Measurements from ENCODE around the gene C12orf42. TPM values are rescaled to one million over a fixed set of nuclear protein-coding genes. Genes with fewer than 3 reads are reported as not detected.
A peak's percentile ranks its signal among the peaks of the same experiment; 100 is the strongest.

The C12orf42 gene
- total and polyA plus RNA-seq, 2 donors = 0.94 to 1.6 TPM

DNA sequence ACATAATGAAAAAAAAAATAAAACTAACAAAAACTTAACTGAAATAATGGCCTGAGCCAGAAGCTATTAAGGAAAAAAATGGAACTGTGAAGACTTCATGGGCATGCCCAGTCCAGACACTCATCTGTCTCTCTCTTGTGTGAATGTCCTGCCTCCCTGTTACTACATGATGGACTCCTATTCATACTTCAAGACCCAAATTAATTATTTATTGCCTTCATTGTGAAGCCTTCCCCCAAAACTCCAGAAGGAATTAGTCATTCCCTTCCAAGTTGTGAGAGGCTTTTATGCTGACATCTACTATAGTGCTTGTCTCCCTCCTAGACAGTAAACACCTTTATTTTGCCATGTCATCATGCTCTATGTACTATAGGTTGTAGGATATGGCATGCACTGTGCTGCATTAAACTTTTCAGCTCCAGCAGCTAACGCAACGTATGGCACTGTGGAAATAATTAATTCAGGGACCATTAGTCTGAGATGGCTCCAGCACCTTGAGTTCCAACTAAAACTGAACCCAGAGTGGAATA is 25.0 kb upstream of the C12orf42 start:
- no peaks in the 10 kb centered on the region for H3K36me3 ChIP-seq (ENCODE audit: control insufficient read depth in 2 of 2, insufficient read depth in 2 of 2, low read length in 1 of 2)
- H3K4me1 ChIP-seq (ENCODE audit: control insufficient read depth in 2 of 2, insufficient read depth in 2 of 2, low read length in 2 of 2) = no peaks in the 10 kb centered on the region
- no peak overlapping the region for H3K27ac ChIP-seq (ENCODE audit: low read depth in 1 of 2, low read length in 1 of 2)
- no peak for DNase-seq (ENCODE audit: low read depth in 6 of 9, low spot score in 9 of 9)
- no peaks in the 10 kb centered on the region for H3K9me3 ChIP-seq (ENCODE audit: control insufficient read depth in 2 of 2, insufficient read depth in 1 of 2, low read length in 1 of 2)
- H3K4me3 ChIP-seq (ENCODE audit: low read length in 2 of 2) = no peak overlapping the region
- H3K27me3 ChIP-seq (ENCODE audit: control insufficient read depth in 2 of 2, insufficient read depth in 1 of 2, low read length in 1 of 2) = no peaks in the 10 kb centered on the region
- 96% methylated on average over 2 of the region's 2 CpGs for WGBS

- H3K4me1 ChIP-seq (ENCODE audit: control insufficient read depth in 2 of 2, insufficient read depth in 2 of 2, low read length in 2 of 2) = no peaks in the 10 kb centered on the region
- H3K27me3 ChIP-seq (ENCODE audit: control insufficient read depth in 2 of 2, insufficient read depth in 1 of 2, low read length in 1 of 2) = no peaks in the 10 kb centered on the region
- 88% methylated on average over 2 of the region's 2 CpGs for WGBS
- no peak for DNase-seq (ENCODE audit: low read depth in 6 of 9, low spot score in 9 of 9)
- H3K4me3 ChIP-seq (ENCODE audit: low read length in 2 of 2) = no peak overlapping the region
- no peaks in the 10 kb centered on the region for H3K36me3 ChIP-seq (ENCODE audit: control insufficient read depth in 2 of 2, insufficient read depth in 2 of 2, low read length in 1 of 2)
- no peaks in the 10 kb centered on the region for H3K9me3 ChIP-seq (ENCODE audit: control insufficient read depth in 2 of 2, insufficient read depth in 1 of 2, low read length in 1 of 2)
- no peak overlapping the region for H3K27ac ChIP-seq (ENCODE audit: low read depth in 1 of 2, low read length in 1 of 2)
Measured at GRCh38 chr12:103519632-103520031, 23.9 kb upstream of the C12orf42 start.

DNA sequence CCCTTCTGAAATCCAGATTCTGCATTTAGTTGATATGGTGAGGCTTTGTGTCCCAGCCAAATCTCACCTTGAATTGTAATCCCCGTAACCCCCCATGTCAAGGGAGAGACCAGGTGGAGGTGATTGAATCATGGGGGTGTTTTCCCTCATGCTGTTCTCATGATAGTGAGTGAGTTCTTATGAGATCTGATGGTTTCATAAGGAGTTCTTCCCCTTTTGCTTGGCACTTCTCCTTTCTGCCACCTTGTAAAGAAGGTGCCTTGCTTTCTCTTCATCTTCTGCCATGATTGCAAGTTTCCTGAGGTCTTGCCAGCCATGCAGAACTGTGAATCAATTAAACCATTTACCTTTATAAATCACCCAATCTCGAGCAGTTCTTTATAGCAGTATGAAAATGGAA is 23.1 kb upstream of the C12orf42 start:
- Histone ChIP-seq H3K36me3 (ENCODE audit: control insufficient read depth in 2 of 2, insufficient read depth in 2 of 2, low read length in 1 of 2) (no peaks in the 10 kb centered on the region), H3K27me3 (ENCODE audit: control insufficient read depth in 2 of 2, insufficient read depth in 1 of 2, low read length in 1 of 2) (no peaks in the 10 kb centered on the region), H3K4me1 (ENCODE audit: control insufficient read depth in 2 of 2, insufficient read depth in 2 of 2, low read length in 2 of 2) (no peaks in the 10 kb centered on the region), H3K9me3 (ENCODE audit: control insufficient read depth in 2 of 2, insufficient read depth in 1 of 2, low read length in 1 of 2) (no peaks in the 10 kb centered on the region), H3K4me3 (ENCODE audit: low read length in 2 of 2) (no peak overlapping the region), H3K27ac (ENCODE audit: low read depth in 1 of 2, low read length in 1 of 2) (no peak overlapping the region)
- DNase-seq (ENCODE audit: low read depth in 6 of 9, low spot score in 9 of 9) = no peak
- 88% methylated on average over 2 of the region's 2 CpGs for WGBS

DNA sequence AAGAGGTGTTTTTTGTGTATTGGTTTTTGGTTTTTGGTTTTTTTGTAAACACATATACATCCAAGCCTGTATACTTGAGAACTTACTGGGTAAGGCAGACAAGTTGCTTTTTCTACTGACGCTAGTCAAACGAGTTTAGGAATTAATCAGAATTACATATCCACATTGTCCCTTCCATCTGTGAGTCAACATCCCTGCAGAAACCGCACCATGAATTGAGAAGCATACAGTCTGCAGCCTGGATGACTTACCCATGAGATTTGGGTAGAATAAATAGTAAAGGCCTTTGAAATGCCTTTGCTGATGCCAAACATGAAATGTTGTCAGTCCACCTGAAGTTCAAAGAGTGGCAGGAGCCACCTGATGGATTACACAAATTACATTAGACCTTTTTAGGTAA is 21.4 kb upstream of the C12orf42 start:
- no peaks in the 10 kb centered on the region for H3K27me3 ChIP-seq (ENCODE audit: control insufficient read depth in 2 of 2, insufficient read depth in 1 of 2, low read length in 1 of 2)
- no peaks in the 10 kb centered on the region for H3K9me3 ChIP-seq (ENCODE audit: control insufficient read depth in 2 of 2, insufficient read depth in 1 of 2, low read length in 1 of 2)
- WGBS = 96% methylated on average over 3 of the region's 3 CpGs
- H3K27ac ChIP-seq (ENCODE audit: low read depth in 1 of 2, low read length in 1 of 2) = no peak overlapping the region
- H3K4me3 ChIP-seq (ENCODE audit: low read length in 2 of 2) = no peak overlapping the region
- H3K36me3 ChIP-seq (ENCODE audit: control insufficient read depth in 2 of 2, insufficient read depth in 2 of 2, low read length in 1 of 2) = no peaks in the 10 kb centered on the region
- H3K4me1 ChIP-seq (ENCODE audit: control insufficient read depth in 2 of 2, insufficient read depth in 2 of 2, low read length in 2 of 2) = no peaks in the 10 kb centered on the region
- DNase-seq (ENCODE audit: low read depth in 6 of 9, low spot score in 9 of 9) = no peak

DNA sequence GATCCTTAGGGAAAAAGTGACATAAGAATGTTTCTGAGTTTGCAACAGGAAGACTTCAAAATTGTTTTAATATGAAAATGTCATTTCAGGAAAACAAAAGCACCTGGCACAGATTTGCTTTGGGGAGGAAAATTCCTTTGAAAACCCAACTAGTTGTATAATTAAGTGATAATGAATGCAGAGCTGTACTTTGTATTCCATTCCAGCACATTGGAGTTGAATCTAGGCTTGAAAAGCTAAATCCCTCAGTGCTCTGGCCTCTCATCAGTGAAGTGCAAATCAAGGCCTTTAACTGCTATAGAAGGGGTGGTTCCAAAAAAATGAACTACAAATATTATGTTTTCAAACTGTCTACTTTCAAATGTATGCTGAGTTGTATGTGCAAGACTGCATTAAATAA is 19.6 kb upstream of the C12orf42 start:
- H3K4me3 ChIP-seq (ENCODE audit: low read length in 2 of 2) = no peak overlapping the region
- no peaks in the 10 kb centered on the region for H3K9me3 ChIP-seq (ENCODE audit: control insufficient read depth in 2 of 2, insufficient read depth in 1 of 2, low read length in 1 of 2)
- H3K27ac ChIP-seq (ENCODE audit: low read depth in 1 of 2, low read length in 1 of 2) = no peak overlapping the region
- H3K27me3 ChIP-seq (ENCODE audit: control insufficient read depth in 2 of 2, insufficient read depth in 1 of 2, low read length in 1 of 2) = no peaks in the 10 kb centered on the region
- no peaks in the 10 kb centered on the region for H3K4me1 ChIP-seq (ENCODE audit: control insufficient read depth in 2 of 2, insufficient read depth in 2 of 2, low read length in 2 of 2)
- DNase-seq (ENCODE audit: low read depth in 6 of 9, low spot score in 9 of 9) = no peak
- no peaks in the 10 kb centered on the region for H3K36me3 ChIP-seq (ENCODE audit: control insufficient read depth in 2 of 2, insufficient read depth in 2 of 2, low read length in 1 of 2)

DNA sequence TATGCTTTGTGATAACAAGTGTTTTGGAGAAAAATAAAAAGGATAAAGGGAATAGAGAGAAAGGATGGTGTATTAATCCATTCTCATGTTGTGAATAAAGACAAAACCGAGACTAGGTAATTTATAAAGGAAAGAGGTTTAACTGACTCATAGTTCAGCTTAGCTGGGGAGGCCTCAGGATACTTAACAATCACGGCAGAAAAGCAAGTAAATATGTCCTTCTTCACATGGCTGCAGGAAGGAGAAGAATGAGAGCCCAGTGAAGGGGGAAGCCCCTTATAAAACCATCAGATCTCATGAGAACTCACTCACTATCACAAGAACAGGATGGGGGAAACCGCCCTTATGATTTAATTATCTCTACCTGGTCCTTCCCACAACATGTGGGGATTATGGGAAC is 18.1 kb upstream of the C12orf42 start:
- no peak overlapping the region for H3K4me3 ChIP-seq (ENCODE audit: low read length in 2 of 2)
- no peaks in the 10 kb centered on the region for H3K36me3 ChIP-seq (ENCODE audit: control insufficient read depth in 2 of 2, insufficient read depth in 2 of 2, low read length in 1 of 2)
- peaks cover 0 to 2% of the 10 kb centered on the region in 2 donors for H3K27me3 ChIP-seq (ENCODE audit: control insufficient read depth in 2 of 2, insufficient read depth in 1 of 2, low read length in 1 of 2)
- WGBS = 87% methylated on average over 3 of the region's 3 CpGs
- no peak overlapping the region for H3K27ac ChIP-seq (ENCODE audit: low read depth in 1 of 2, low read length in 1 of 2)
- H3K9me3 ChIP-seq (ENCODE audit: control insufficient read depth in 2 of 2, insufficient read depth in 1 of 2, low read length in 1 of 2) = no peaks in the 10 kb centered on the region
- H3K4me1 ChIP-seq (ENCODE audit: control insufficient read depth in 2 of 2, insufficient read depth in 2 of 2, low read length in 2 of 2) = no peaks in the 10 kb centered on the region
- DNase-seq (ENCODE audit: low read depth in 6 of 9, low spot score in 9 of 9) = no peak

DNA sequence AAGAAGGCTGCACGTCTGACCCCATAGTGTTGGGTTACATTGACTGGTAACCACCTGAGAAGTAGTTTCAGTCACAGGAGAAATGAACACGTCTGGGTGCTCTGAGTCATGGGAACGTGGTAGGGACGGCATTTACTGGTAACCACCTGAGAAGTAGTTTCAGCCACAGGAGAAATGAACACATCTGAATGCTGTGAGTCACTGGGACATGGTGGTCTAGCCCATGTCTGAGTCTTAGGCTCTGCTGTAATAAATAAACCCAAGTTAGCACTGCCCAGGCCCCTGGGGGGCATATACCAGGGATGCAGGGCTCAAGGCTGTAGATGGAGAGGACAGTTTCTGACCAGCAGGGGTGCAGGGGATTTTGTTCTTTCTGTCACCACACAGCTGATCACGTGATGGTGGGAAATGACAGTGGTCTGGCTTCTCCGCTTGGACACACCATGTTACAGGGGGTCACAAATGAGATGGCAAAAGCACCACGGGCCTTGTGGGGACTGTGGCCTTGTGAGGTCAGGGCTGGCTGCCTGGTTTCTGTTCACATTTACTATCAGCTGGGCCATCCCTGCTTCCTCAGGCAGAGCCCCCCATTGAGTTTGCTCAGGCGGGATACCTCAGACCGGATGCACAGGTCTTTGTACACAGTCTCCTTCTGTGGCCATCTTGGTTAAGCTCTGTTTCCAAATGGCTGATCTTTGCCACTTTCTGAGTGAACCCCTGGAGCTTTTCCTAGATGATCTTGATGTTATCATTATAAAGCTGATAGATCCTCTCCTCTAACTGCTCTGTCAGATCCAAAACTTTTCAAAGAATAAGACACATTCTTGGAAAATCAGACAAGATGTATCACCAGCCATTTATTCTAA is 9.8 kb upstream of the C12orf42 start:
- Histone ChIP-seq H3K27me3 (ENCODE audit: control insufficient read depth in 2 of 2, insufficient read depth in 1 of 2, low read length in 1 of 2) (peaks cover 0 to 2% of the 10 kb centered on the region in 2 donors), H3K27ac (ENCODE audit: low read depth in 1 of 2, low read length in 1 of 2) (no peak overlapping the region), H3K4me1 (ENCODE audit: control insufficient read depth in 2 of 2, insufficient read depth in 2 of 2, low read length in 2 of 2) (peaks cover 7 to 15% of the 10 kb centered on the region in 2 donors), H3K4me3 (ENCODE audit: low read length in 2 of 2) (no peak overlapping the region), H3K36me3 (ENCODE audit: control insufficient read depth in 2 of 2, insufficient read depth in 2 of 2, low read length in 1 of 2) (no peaks in the 10 kb centered on the region), H3K9me3 (ENCODE audit: control insufficient read depth in 2 of 2, insufficient read depth in 1 of 2, low read length in 1 of 2) (no peaks in the 10 kb centered on the region)
- WGBS = 91% methylated on average over 9 of the region's 9 CpGs
- no peak for DNase-seq (ENCODE audit: low read depth in 6 of 9, low spot score in 9 of 9)

GRCh38 chr12:103504606-103505005 is 8.8 kb upstream of the C12orf42 start:
- WGBS = 98% methylated on average over 7 of the region's 7 CpGs
- H3K27ac ChIP-seq (ENCODE audit: low read depth in 1 of 2, low read length in 1 of 2) = no peak overlapping the region
- H3K9me3 ChIP-seq (ENCODE audit: control insufficient read depth in 2 of 2, insufficient read depth in 1 of 2, low read length in 1 of 2) = no peaks in the 10 kb centered on the region
- H3K4me1 ChIP-seq (ENCODE audit: control insufficient read depth in 2 of 2, insufficient read depth in 2 of 2, low read length in 2 of 2) = peaks cover 7 to 15% of the 10 kb centered on the region in 2 donors
- H3K36me3 ChIP-seq (ENCODE audit: control insufficient read depth in 2 of 2, insufficient read depth in 2 of 2, low read length in 1 of 2) = no peaks in the 10 kb centered on the region
- peaks cover 0 to 2% of the 10 kb centered on the region in 2 donors for H3K27me3 ChIP-seq (ENCODE audit: control insufficient read depth in 2 of 2, insufficient read depth in 1 of 2, low read length in 1 of 2)
- no peak for DNase-seq (ENCODE audit: low read depth in 6 of 9, low spot score in 9 of 9)
- no peak overlapping the region for H3K4me3 ChIP-seq (ENCODE audit: low read length in 2 of 2)

GRCh38 chr12:103503546-103504480 is 8.0 kb upstream of the C12orf42 start:
- peak in 7 of 9 donors; percentile 27 to 75 (median 52) for DNase-seq (ENCODE audit: low read depth in 6 of 9, low spot score in 9 of 9)

More at GRCh38 chr12:103503546-103504480, 8.0 kb upstream of the C12orf42 start:
- Histone ChIP-seq H3K4me3 (ENCODE audit: low read length in 2 of 2) (no peak overlapping the region), H3K9me3 (ENCODE audit: control insufficient read depth in 2 of 2, insufficient read depth in 1 of 2, low read length in 1 of 2) (no peaks in the 10 kb centered on the region), H3K36me3 (ENCODE audit: control insufficient read depth in 2 of 2, insufficient read depth in 2 of 2, low read length in 1 of 2) (no peaks in the 10 kb centered on the region), H3K27ac (ENCODE audit: low read depth in 1 of 2, low read length in 1 of 2) (no peak overlapping the region), H3K4me1 (ENCODE audit: control insufficient read depth in 2 of 2, insufficient read depth in 2 of 2, low read length in 2 of 2) (peaks cover 7 to 15% of the 10 kb centered on the region in 2 donors), H3K27me3 (ENCODE audit: control insufficient read depth in 2 of 2, insufficient read depth in 1 of 2, low read length in 1 of 2) (no peaks in the 10 kb centered on the region)
- 86% methylated on average over 14 of the region's 14 CpGs for WGBS
